ENCODE data around the gene FBXW2.
"Not testable (repeated sequence)": the region's sequence is repeated elsewhere in the genome, so short reads cannot be mapped to it uniquely, and the experiment has no call there.

Gene FBXW2, protein sequence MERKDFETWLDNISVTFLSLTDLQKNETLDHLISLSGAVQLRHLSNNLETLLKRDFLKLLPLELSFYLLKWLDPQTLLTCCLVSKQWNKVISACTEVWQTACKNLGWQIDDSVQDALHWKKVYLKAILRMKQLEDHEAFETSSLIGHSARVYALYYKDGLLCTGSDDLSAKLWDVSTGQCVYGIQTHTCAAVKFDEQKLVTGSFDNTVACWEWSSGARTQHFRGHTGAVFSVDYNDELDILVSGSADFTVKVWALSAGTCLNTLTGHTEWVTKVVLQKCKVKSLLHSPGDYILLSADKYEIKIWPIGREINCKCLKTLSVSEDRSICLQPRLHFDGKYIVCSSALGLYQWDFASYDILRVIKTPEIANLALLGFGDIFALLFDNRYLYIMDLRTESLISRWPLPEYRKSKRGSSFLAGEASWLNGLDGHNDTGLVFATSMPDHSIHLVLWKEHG

GRCh38 chr9:120792898-120793765 lies at the start of gene FBXW2:
Gene FBXW2, minus strand, starts transcription at chr9:120793416. Its CDS starts 5,158 bp downstream, at chr9:120788258.
- DNase-seq: peak; percentile 90

GRCh38 chr9:120841930-120842684 lies 48.9 kb upstream of the FBXW2 start:
- DNase-seq: no peak

GRCh38 chr9:120839146-120839545 lies 45.9 kb upstream of the FBXW2 start:
- no peak for DNase-seq

DNA sequence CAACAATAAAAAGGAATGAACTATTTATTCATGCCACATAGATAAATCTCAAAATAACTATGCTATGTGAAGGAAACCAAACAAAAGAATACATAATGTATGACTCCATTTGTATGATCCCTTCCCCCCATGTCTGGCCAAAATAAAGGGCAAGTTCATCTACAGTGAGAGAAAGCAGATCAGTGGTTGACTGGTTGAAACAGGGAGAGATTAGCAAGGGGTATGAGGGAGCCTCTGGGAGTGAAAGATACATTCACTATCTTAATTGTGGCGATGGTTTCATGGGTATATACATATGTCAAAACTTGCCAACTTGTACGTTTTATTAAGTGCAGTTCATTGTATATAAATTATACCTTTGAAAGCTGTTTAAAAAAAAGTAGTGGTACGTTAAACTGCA lies 44.7 kb upstream of the FBXW2 start:
- no peak for DNase-seq

DNA sequence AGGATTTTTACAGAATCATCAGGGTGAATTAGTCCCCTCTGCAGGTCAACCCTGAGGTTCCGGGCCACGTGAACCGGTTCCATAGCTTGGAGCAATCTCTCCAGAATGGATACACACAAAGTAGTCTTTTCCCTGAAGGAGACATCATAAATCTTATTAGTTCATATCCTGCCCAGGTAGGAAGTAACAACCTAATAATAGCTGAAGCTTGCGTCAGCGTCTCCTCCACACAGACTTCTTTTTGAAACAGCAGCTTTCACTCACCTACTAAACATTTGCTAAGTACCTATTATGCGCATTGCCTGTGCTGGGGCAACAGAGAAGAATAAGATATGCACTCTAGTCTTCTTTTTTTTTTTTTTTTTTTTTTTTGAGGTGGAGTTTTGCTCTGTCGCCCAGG lies 40.1 kb upstream of the FBXW2 start:
- DNase-seq: no peak

DNA sequence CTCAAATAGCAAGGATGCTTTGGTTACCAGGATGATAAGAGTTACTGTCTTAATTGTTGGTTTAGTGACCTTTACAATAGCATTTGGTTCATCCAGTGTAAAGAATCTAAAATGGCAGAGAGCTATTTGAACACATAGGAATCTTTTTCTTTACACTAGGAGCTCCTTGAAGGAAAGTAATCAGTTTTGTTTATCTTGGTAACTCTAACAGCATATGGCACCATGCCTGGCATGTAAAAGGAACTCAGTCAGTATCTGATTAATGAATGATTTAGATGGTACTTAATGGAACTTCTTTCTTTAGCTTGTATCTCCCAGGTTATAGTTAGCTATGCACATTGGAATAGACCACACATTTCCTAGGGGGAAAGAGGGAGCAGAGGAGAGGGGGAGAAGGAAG lies 39.6 kb upstream of the FBXW2 start:
- DNase-seq: no peak

DNA sequence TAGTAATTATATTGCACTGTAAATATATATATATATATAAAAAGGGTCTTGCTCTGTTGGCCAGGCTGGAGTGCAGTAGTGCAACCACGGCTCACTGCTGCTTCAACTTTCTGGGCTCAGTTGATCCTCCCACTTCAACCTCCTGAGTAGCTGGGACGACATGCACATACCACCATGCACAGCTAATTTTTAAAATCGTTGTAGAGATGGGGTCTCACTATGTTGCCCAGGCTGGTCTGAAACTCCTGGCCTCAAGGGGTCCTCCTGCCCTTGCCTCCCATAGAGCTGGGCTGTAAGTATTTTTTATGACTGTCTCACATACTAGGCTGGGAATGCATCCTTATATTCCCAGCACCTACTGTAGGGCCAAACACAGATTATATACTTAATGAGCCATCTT lies 37.6 kb upstream of the FBXW2 start:
- DNase-seq: no peak

DNA sequence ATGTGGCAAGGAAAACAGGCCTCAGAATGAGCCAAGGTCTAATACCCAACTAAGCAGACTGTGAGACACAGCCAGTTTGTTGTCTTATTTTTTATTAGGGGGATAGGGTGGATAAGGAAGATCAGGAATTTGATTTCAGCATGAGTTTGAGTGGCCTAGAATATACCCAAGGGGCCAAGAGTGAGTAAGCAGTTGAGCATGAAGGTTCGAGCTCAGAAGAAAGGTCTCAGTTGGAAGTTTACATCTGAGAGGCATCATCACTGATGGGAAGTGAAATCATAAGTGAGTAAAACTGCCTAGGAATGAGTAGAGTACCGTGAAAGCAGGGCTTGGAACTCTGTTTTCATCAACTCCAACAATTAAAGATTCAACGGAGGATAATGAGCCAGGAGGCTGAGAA lies 36.9 kb upstream of the FBXW2 start:
- DNase-seq: no peak

DNA sequence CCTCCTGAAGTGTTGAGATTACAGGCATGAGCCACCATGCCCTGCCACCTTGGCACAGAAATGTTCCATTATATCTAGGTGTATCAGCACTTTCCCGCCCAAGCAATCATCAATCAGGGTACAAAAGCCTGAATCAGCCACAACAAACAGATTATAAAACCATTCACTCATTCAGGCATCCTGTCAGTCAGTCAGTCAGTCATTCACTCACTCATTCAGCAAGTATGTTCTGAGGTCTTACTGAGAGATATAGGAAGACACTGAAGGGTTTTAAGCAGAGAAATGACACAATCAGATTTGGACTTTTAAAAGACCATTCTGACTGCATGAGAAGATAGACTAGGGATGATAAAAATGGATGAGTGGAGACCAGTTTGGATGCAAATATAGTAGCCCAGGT lies 36.4 kb upstream of the FBXW2 start:
- no peak for DNase-seq

GRCh38 chr9:120820095-120820494 lies 26.9 kb upstream of the FBXW2 start:
- no peak for DNase-seq

DNA sequence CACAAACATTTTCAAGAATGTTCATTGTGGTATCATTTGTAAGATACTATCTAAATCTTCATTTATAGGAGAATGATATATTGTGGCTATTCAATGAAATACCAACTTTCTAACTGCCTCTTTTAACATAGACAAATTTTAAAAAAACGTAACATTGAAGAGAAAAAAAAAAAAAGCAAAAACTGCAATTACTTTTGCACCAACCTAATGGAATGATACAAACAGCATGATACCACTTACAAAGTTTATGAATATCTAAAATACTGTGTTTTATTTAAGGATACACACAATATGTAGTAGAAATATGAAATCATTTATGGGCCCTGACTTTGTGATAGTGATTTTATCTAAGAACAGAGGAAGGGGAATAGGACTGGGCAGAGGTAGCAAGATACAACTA lies 25.4 kb upstream of the FBXW2 start:
- no peak for DNase-seq

- no peak for DNase-seq
These were observed 21.9 kb upstream of the FBXW2 start for GRCh38 chr9:120815075-120815474.

- DNase-seq: no peak
These were observed 15.7 kb upstream of the FBXW2 start for GRCh38 chr9:120808931-120809330.

GRCh38 chr9:120807607-120808379 lies 14.6 kb upstream of the FBXW2 start:
- DNase-seq: no peak

- DNase-seq: not testable (repeated sequence)
These were observed 11.7 kb upstream of the FBXW2 start for GRCh38 chr9:120804784-120805363.

DNA sequence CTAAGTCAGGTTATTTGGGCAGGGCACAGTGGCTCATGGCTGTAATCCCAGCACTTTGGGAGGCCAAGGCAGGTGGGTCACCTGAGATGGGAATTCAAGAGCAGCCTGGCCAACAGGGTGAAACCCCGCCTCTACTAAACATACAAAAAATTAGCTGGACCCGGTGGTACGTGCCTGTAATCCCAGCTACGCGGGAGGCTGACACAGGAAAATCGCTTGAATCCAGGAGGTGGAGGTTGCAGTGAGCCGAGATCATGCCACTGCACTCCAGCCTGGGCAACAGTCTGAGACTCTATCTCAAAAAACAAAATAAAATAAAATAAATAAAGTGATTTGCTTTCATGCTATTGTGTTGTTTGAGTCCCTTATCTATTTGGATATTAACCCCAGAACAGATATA lies 8.2 kb upstream of the FBXW2 start:
- no peak for DNase-seq

DNA sequence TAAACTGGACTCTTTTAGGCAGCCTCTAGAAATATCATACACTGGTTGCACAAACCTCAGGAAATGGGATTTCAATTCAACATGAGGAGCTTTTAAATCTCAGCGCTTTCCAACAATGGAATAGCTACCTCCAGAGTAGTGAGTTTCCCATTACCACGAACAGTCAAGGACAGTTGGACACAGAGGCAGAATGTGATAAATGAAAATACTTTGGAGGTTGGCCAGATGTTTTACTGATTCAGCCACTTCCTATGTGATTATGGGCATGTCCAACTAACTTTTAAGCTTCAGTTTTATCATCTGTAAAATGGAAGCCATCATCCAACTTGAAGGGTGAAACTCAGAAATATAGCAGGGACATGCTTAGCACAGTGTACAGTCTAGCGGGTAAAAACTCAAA lies 2.1 kb downstream of the FBXW2 start:
- no peak for DNase-seq

DNA sequence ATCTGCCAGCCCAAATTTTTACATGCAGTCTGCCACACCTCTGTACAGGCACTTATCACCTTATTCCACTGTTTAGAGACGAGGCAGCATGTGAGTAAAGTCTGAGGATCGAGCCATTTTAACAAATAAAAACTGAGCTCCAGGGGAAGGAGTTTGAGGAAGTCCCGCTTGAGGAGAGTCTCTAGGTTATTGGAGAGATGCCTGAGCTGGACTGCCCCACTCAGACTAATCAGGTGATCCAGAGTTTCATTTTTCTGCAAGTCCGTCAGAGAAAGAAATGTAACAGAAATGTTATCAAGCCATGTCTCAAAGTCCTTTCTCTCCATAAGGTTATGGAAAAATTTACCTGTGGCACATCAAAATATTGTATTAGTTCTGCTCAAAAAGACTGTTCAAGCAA lies 5.3 kb downstream of the FBXW2 start:
- DNase-seq: no peak

- no peak for DNase-seq
These were observed 9.6 kb downstream of the FBXW2 start for GRCh38 chr9:120783602-120784047.

- no peak for DNase-seq
These were observed 12.0 kb downstream of the FBXW2 start for GRCh38 chr9:120781236-120781635.

DNA sequence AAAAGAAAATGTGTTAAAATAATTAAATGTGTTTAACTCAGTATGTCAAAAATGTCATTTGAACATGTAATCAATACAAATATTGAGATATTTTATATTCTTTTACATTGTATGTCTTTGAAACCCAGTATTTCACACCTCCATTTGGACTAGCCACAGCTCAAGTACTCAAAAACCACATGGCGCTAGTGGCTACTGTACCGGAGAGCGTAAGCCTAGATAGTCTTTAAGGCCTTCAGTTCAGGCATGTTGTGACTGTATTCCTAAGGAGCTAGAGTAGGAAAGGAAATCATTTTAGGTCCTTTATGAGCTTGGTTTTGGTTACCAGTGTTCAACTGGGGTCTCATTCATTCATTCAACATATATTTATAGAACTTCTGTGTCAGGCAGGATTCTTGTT lies 12.8 kb downstream of the FBXW2 start:
- no peak for DNase-seq

DNA sequence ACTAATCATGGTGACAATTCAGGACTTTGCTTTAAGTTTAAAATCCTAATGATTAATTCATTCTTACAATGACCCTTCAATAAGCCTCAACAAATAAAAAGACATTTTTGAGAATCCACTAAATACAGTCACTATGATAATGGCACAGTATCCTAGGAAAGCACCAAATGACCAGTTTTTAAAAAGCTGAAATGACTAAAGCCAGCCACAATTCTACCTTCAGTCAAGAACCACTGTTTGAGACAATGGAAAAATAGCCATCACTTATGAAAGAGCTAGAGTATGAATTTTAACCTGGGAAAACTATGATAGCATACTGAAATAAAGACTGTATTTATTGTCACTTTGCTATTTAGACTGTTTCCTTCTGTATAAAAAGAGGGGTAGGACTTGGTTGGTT lies 14.0 kb downstream of the FBXW2 start:
- DNase-seq: no peak

All from activated naive CD4-positive, alpha-beta T cell treated with Interleukin-2 at 50 U/mL for 16 hours (primary cell).